ENCODE results near the gene TNN. TPM values are rescaled to one million over a fixed set of nuclear protein-coding genes. Genes with fewer than 3 reads are reported as not detected.

Gene TNN
- total RNA-seq, 2 experiments from 2014 or later = not detected

DNA sequence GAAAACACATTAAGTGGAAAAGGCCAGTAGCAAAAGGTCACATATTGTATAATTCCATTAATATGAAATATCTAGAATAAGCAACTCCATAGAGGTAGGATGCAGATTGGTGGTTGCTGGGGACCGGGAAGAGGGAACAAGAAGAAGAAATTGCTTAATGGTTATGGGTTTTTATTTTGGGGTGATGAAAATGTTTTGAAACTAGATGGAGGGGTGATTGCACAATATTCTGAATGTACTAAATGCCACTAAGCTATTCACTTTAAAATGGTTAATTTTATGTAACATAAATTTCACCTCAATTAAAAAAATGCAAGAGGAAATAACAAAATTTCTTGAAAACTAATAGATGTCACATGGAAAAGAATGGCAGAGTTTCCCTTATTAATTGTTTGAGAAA lies 118.3 kb downstream of the TNN start:
- Mint-ChIP-seq H3K27ac (no peak overlapping the region), H3K4me3 (no peak overlapping the region), H3K36me3 (ENCODE audit: low read depth) (peaks cover 37% of the 10 kb centered on the region), H3K4me1 (ENCODE audit: low read depth) (peaks cover 92% of the 10 kb centered on the region), H3K27me3 (ENCODE audit: low read depth) (no peaks in the 10 kb centered on the region), H3K9me3 (no peaks in the 10 kb centered on the region)
- no peak for DNase-seq
- intact Hi-C loops (cut with micrococcal nuclease) = no loop called here
- CTCF ChIA-PET = interaction anchor here (1.2 to 4.3 kb wide), 4 partner anchors 30 to 152 kb away, joined by 3 to 30 read pairs (median 7); no protein-coding TSS in a partner anchor

DNA sequence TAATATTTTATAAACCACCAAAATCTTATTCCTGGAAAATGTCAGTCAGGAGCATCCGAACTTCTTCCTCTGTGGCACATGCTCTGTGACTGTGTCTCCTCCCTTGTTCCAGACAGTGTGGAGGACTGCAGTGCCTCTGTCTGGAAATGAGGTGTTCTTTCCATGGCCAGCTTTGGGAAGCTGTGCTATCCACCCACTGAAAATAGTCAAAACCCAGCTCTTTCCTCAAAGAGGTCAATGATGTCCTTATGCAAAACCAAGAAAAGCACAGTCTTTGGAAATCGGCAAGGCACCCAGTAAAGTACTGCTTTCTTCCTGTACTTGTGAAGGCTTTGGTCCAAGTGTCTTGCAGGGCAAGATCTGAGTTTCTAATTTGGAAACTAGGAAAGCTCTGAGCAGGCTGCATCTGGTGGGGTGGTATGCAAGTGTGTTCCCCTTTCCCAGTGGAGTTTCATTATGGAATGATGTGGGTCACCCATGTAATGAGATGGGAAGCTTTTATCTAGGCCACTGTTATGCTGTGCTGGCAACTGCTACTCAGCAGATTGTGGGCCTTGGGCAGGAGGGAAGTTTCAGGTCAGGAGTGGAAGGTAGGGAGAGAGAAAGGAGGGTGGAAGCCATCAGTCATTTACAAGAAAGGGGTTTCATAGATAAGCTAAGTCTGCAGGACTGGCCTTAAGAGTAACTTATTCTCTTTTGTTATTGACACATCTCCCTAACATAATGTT lies 119.0 kb downstream of the TNN start:
- no peak for DNase-seq
- Mint-ChIP-seq H3K27ac (no peak overlapping the region), H3K4me3 (no peak overlapping the region), H3K4me1 (ENCODE audit: low read depth) (peaks cover 90% of the 10 kb centered on the region), H3K27me3 (ENCODE audit: low read depth) (no peaks in the 10 kb centered on the region), H3K9me3 (no peaks in the 10 kb centered on the region), H3K36me3 (ENCODE audit: low read depth) (peaks cover 35% of the 10 kb centered on the region)
- CTCF ChIA-PET = interaction anchor here (1.1 to 4.3 kb wide), 5 partner anchors 31 to 151 kb away, joined by 3 to 30 read pairs (median 5); no protein-coding TSS in a partner anchor
- intact Hi-C loops (cut with micrococcal nuclease) = no loop called here

DNA sequence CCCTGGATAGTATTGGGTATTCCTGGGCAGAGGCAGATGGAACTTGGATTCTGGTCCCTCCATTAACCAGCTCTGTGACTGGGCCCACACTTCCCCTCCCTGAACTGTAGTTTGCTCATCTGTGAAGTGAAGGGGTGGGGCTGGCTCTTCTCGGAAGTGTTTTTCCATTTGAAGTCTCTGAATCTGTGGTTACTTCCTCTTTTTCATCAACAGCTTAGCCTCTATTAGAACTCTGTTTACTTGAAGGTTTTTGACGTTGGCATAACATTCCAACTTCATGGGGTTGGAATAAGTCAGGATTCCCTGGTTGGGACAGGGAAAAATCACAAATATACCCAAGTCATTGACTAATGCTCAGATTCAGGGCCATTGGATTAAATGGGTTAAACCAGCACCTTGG lies 121.3 kb downstream of the TNN start:
- H3K27ac Mint-ChIP-seq = peak overlapping the region; percentile 93
- no peaks in the 10 kb centered on the region for H3K9me3 Mint-ChIP-seq
- H3K36me3 Mint-ChIP-seq (ENCODE audit: low read depth) = peaks cover 27% of the 10 kb centered on the region
- CTCF ChIA-PET = interaction anchor here (0.6 to 4.3 kb wide), 11 partner anchors 9 to 325 kb away, joined by 3 to 30 read pairs (median 4); no protein-coding TSS in a partner anchor
- no peaks in the 10 kb centered on the region for H3K27me3 Mint-ChIP-seq (ENCODE audit: low read depth)
- peak overlapping the region; percentile 54 for H3K4me3 Mint-ChIP-seq
- H3K4me1 Mint-ChIP-seq (ENCODE audit: low read depth) = peaks cover 71% of the 10 kb centered on the region
- DNase-seq = peak; percentile 87
- intact Hi-C loops (cut with micrococcal nuclease) = loop anchor here (1.0 to 2.0 kb wide), 5 partner anchors 20 to 1018 kb away; partner anchors contain the start of genes COP1 and MRPS14

GRCh38 chr1:175191659-175192058 lies 124.0 kb downstream of the TNN start:
- Mint-ChIP-seq H3K27ac (peak overlapping the region; percentile 93), H3K36me3 (ENCODE audit: low read depth) (peaks cover 18% of the 10 kb centered on the region), H3K9me3 (no peaks in the 10 kb centered on the region), H3K4me3 (peak overlapping the region; percentile 92), H3K27me3 (ENCODE audit: low read depth) (no peaks in the 10 kb centered on the region), H3K4me1 (ENCODE audit: low read depth) (peaks cover 50% of the 10 kb centered on the region)
- DNase-seq = peak; percentile 48
- intact Hi-C loops (cut with micrococcal nuclease) = loop anchor here (1.0 to 10.0 kb wide), 3 partner anchors 192 to 1034 kb away; partner anchors contain the start of genes CACYBP and RABGAP1L
- CTCF ChIA-PET = interaction anchor here (0.6 to 3.2 kb wide), 9 partner anchors 8 to 162 kb away, joined by 3 to 18 read pairs (median 4); no protein-coding TSS in a partner anchor

DNA sequence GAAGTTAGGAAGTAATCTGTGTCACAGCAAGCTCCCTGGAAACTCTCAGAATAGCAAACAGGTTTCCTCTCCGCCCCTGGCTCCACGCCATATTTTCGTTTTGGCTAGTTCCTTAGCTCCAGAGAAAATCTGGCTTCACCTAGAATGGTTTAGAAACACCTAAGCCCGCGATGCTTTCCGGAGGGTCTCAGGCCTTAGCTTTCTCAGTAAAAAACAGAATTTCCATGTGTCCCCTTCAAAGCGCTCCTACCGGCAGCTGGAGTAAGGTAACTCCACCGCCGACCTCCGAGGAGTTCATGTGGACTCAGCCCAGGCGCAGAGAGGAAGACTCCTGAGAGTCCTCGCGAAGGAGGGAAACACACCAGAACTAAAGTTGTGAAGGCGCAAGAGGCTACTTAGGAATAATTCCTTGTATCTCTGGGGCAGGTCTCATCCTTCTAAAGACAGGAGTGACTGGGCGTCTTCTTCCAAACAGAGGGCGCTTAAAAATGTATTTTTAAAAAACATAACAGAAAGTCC lies 124.5 kb downstream of the TNN start:
- Mint-ChIP-seq H3K4me1 (ENCODE audit: low read depth) (peaks cover 45% of the 10 kb centered on the region), H3K9me3 (no peaks in the 10 kb centered on the region), H3K36me3 (ENCODE audit: low read depth) (peaks cover 14% of the 10 kb centered on the region), H3K4me3 (peak overlapping the region; percentile 92), H3K27me3 (ENCODE audit: low read depth) (no peaks in the 10 kb centered on the region), H3K27ac (peak overlapping the region; percentile 93)
- DNase-seq = peak; percentile 56
- intact Hi-C loops (cut with micrococcal nuclease) = loop anchor here (5.0 to 10.0 kb wide), 2 partner anchors 397 to 1035 kb away; partner anchors contain the start of gene RABGAP1L
- CTCF ChIA-PET = interaction anchor here (0.6 to 3.2 kb wide), 9 partner anchors 9 to 163 kb away, joined by 3 to 18 read pairs (median 4); no protein-coding TSS in a partner anchor

DNA sequence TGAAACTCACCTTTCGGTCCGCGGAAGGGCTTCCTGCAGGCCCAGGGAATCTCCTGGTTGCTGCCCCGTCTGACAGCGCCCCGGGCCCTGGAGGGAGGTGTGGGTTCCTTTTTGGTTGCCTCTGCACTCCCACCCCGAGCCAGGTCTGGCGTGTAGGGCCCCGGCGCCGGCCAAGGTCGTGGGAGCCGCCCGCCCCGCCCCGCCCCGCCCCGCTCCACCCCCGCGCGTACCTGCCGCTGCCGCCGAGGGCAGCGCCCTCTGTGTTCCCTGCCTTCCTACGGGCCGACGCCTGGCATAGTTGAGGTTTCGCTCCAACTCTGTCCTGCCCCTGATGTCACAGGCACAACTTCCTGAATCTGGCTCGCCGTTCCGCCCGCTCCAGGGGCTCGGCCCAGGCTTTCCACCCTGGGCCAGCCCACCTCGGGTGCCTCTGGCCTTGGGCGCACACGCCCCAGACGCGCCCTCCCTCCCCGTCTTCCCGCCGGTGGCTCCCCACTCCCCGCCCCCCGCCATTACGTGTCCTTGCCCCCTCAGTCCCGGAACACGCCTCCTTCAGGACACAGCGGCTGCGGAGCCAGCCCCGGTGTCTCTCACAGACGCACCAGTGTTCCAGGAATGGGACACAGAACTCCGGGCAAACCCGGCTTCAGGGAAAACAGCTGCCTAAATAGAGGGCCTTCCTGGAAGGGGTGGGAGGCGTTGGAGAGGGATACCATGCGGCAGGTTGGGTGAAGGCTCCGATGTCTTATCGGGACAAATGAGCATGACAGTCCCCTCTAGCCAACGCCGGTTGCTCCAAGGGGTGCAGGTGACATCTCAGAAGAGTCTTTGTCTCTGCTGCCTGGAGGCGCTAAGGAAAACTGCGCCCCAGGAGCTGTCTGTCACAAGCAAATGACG lies 125.2 kb downstream of the TNN start, which contains the start of gene KIAA0040:
TSS of gene KIAA0040 (minus strand) at position 147 of the 897 bp plus-strand sequence. CDS start 31,763 bp downstream, outside the sequence.
- intact Hi-C loops (cut with micrococcal nuclease) = loop anchor here (5.0 to 10.0 kb wide), 2 partner anchors 398 to 1036 kb away; partner anchors contain the start of gene RABGAP1L
- H3K9me3 Mint-ChIP-seq = no peaks in the 10 kb centered on the region
- H3K4me1 Mint-ChIP-seq (ENCODE audit: low read depth) = peaks cover 45% of the 10 kb centered on the region
- peak; percentile 63 for DNase-seq
- H3K27ac Mint-ChIP-seq = peak within 1 kb of the TSS; percentile 93
- H3K27me3 Mint-ChIP-seq (ENCODE audit: low read depth) = no peaks in the 10 kb centered on the region
- CTCF ChIA-PET = interaction anchor here (0.7 to 3.2 kb wide), 8 partner anchors 11 to 128 kb away, joined by 3 to 18 read pairs (median 4); no protein-coding TSS in a partner anchor
- peak within 1 kb of the TSS; percentile 92 for H3K4me3 Mint-ChIP-seq
- H3K36me3 Mint-ChIP-seq (ENCODE audit: low read depth) = peaks cover 10% of the 10 kb centered on the region

DNA sequence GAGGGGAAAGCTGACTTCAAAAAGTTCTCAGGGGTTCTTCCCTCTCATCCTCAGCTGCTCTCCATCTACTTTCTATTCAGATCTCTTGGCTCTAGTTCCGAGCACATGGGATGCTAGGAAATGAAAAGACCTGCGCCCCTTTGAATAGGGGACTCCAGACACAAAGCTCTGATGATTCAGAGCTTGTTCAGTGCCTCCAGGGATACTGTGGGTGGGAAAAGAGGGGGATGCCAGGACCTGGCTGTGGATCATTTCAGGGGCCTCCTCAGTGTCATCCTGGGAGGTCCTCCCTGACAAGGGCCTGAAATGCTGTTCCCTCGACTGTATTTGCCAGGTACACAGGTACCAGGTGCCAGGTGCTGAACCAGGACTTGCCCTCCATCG lies 125.9 kb downstream of the TNN start:
- peaks cover 10% of the 10 kb centered on the region for H3K36me3 Mint-ChIP-seq (ENCODE audit: low read depth)
- H3K9me3 Mint-ChIP-seq = no peaks in the 10 kb centered on the region
- no peaks in the 10 kb centered on the region for H3K27me3 Mint-ChIP-seq (ENCODE audit: low read depth)
- CTCF ChIA-PET = interaction anchor here (0.5 to 3.2 kb wide), 5 partner anchors 11 to 127 kb away, joined by 3 to 16 read pairs (median 3); no protein-coding TSS in a partner anchor
- peak overlapping the region; percentile 21 for H3K27ac Mint-ChIP-seq
- DNase-seq = no peak
- H3K4me3 Mint-ChIP-seq = peak overlapping the region; percentile 92
- intact Hi-C loops (cut with micrococcal nuclease) = loop anchor here (5.0 to 10.0 kb wide), 2 partner anchors 399 to 1036 kb away; partner anchors contain the start of gene RABGAP1L
- H3K4me1 Mint-ChIP-seq (ENCODE audit: low read depth) = peaks cover 39% of the 10 kb centered on the region

DNA sequence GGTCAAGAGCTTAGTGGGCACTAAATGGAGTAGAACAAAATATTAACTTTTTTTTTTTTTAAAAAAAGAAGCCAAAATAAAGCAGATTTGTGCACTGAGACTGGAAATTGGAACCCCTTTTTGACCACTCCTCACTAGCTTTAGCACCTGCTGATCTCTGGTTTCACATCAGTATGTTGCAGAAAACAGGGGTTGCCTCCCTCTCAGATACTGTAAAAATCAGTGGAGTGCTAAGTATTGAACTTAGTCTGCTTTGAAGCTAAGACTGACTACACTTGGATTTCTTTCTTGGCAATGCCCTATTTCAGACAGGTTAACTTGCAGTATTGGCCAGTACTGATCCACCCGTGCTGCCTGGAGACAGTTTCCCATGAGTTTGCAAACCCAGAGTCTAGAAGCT lies 127.6 kb downstream of the TNN start:
- DNase-seq = no peak
- no peaks in the 10 kb centered on the region for H3K27me3 Mint-ChIP-seq (ENCODE audit: low read depth)
- H3K36me3 Mint-ChIP-seq (ENCODE audit: low read depth) = peaks cover 4% of the 10 kb centered on the region
- no peak overlapping the region for H3K27ac Mint-ChIP-seq
- H3K4me3 Mint-ChIP-seq = no peak overlapping the region
- intact Hi-C loops (cut with micrococcal nuclease) = loop anchor here (10.0 kb wide), 1 partner anchor 400 kb away; no protein-coding TSS in a partner anchor
- CTCF ChIA-PET = interaction anchor here (0.6 to 1.3 kb wide), 4 partner anchors 49 to 124 kb away, joined by 3 to 9 read pairs (median 4); no protein-coding TSS in a partner anchor
- H3K4me1 Mint-ChIP-seq (ENCODE audit: low read depth) = peaks cover 21% of the 10 kb centered on the region
- H3K9me3 Mint-ChIP-seq = no peaks in the 10 kb centered on the region

GRCh38 chr1:175195798-175196197 lies 128.2 kb downstream of the TNN start:
- H3K9me3 Mint-ChIP-seq = no peaks in the 10 kb centered on the region
- no peak for DNase-seq
- CTCF ChIA-PET = interaction anchor here (0.6 to 1.3 kb wide), 4 partner anchors 50 to 120 kb away, joined by 3 to 4 read pairs (median 3); no protein-coding TSS in a partner anchor
- intact Hi-C loops (cut with micrococcal nuclease) = loop anchor here (10.0 kb wide), 1 partner anchor 401 kb away; no protein-coding TSS in a partner anchor
- peaks cover 16% of the 10 kb centered on the region for H3K4me1 Mint-ChIP-seq (ENCODE audit: low read depth)
- H3K36me3 Mint-ChIP-seq (ENCODE audit: low read depth) = peaks cover under 1% of the 10 kb centered on the region
- H3K27ac Mint-ChIP-seq = no peak overlapping the region
- H3K4me3 Mint-ChIP-seq = no peak overlapping the region
- H3K27me3 Mint-ChIP-seq (ENCODE audit: low read depth) = no peaks in the 10 kb centered on the region

DNA sequence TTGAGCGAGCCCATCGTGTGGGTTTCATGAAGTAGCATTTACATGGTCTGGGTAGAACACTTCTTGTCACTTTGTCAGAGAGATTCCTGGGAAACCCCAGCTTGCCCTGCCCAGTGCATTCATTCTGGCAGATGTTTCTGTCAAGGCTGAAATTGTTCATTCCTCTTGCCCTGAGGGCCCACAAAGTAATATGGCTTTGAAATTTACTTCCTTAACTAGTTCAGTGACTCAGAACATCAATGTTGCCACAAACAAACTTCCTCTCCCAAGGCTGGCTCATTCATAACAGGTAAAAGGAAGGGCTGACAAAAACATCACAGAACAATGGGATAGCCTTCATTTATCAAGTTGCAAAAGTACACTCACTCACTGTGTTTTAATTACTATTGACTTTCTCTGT lies 129.9 kb downstream of the TNN start:
- Mint-ChIP-seq H3K27ac (no peak overlapping the region), H3K36me3 (ENCODE audit: low read depth) (no peaks in the 10 kb centered on the region), H3K9me3 (no peaks in the 10 kb centered on the region), H3K27me3 (ENCODE audit: low read depth) (no peaks in the 10 kb centered on the region), H3K4me1 (ENCODE audit: low read depth) (peaks cover 10% of the 10 kb centered on the region), H3K4me3 (no peak overlapping the region)
- CTCF ChIA-PET = interaction anchor here (0.5 to 1.1 kb wide), 3 partner anchors 43 to 120 kb away, joined by 3 to 4 read pairs (median 3); no protein-coding TSS in a partner anchor
- intact Hi-C loops (cut with micrococcal nuclease) = loop anchor here (10.0 kb wide), 1 partner anchor 403 kb away; no protein-coding TSS in a partner anchor
- DNase-seq = no peak

Data from activated naive CD4-positive, alpha-beta T cell treated with anti-CD3 and anti-CD28 coated beads for 36 hours (primary cell).